HepG2 (cell line): Measurements from ENCODE around the gene NKD1. TPM values are rescaled to one million over a fixed set of nuclear protein-coding genes. Genes with fewer than 3 reads are reported as not detected.

Source experiments
- AHR ChIP-seq: IDR thresholded peaks from 2 replicates; pipeline ENCODE4 v1.6.1; 2018; ENCODE audit warnings: missing genetic modification reagents, missing compliant biosample characterization
- ARID2 ChIP-seq: sonication (generic); formaldehyde crosslinking; IDR thresholded peaks from 2 replicates; pipeline ENCODE4 v1.8.1; 2022; ENCODE audit warnings: mild to moderate bottlenecking, missing genetic modification reagents, borderline replicate concordance
- ARNT ChIP-seq: fragments of 450-650 bp; IDR thresholded peaks from 2 replicates; pipeline ENCODE4 v1.6.1; 2017
- CENPX ChIP-seq: sonication (generic); formaldehyde crosslinking; IDR thresholded peaks from 2 replicates; pipeline ENCODE4 v1.9.0; 2021; ENCODE audit warnings: mild to moderate bottlenecking, missing genetic modification reagents, moderate library complexity
- CREM ChIP-seq, 2 experiments: sonication (generic) in 1 of 2; formaldehyde crosslinking in 1 of 2; IDR thresholded peaks; 2 replicates each; pipeline versions ENCODE4 v1.4.0 to v1.6.1; 2016 to 2020; ENCODE audit warnings: antibody characterized with exemption in 1 of 2, mild to moderate bottlenecking in 1 of 2, missing genetic modification reagents in 1 of 2
- CSRNP1 ChIP-seq: sonication (generic); formaldehyde crosslinking; IDR thresholded peaks from 2 replicates; pipeline ENCODE4 v1.8.1; 2023; ENCODE audit warnings: mild to moderate bottlenecking, missing genetic modification reagents
- EED ChIP-seq: sonication (generic); formaldehyde crosslinking; IDR thresholded peaks from 2 replicates; pipeline ENCODE4 v1.5.0; 2020; ENCODE audit warnings: mild to moderate bottlenecking, missing genetic modification reagents
- GTF2F1 ChIP-seq: fragments of 150-350 bp; IDR thresholded peaks from 2 replicates; pipeline ENCODE4 v1.6.1; 2014; ENCODE audit warnings: low read length
- POGZ ChIP-seq: sonication (generic); formaldehyde crosslinking; IDR thresholded peaks from 2 replicates; pipeline ENCODE4 v1.4.0; 2020; ENCODE audit warnings: mild to moderate bottlenecking, missing genetic modification reagents
- PRDM15 ChIP-seq: sonication (generic); formaldehyde crosslinking; IDR thresholded peaks from 2 replicates; pipeline ENCODE4 v1.4.0; 2020; ENCODE audit warnings: missing genetic modification reagents
- TBP ChIP-seq: sonication (generic); formaldehyde crosslinking; IDR thresholded peaks from 2 replicates; pipeline ENCODE4 v1.5.0; 2020; ENCODE audit warnings: missing genetic modification reagents
- WIZ ChIP-seq: sonication (generic); formaldehyde crosslinking; IDR thresholded peaks from 2 replicates; pipeline ENCODE4 v1.5.1; 2020; ENCODE audit warnings: mild to moderate bottlenecking, missing genetic modification reagents
- ZBTB42 ChIP-seq: sonication (generic); formaldehyde crosslinking; IDR thresholded peaks from 2 replicates; pipeline ENCODE4 v1.5.0; 2020; ENCODE audit warnings: mild to moderate bottlenecking, missing genetic modification reagents
- ZNF709 ChIP-seq: sonication (generic); formaldehyde crosslinking; IDR thresholded peaks from 2 replicates; pipeline ENCODE4 v1.5.0; 2020; ENCODE audit warnings: mild to moderate bottlenecking, missing genetic modification reagents
- polyA plus RNA-seq, 8 experiments: library from polyadenylated mRNA; depleted of rRNA in 3 of 8; stranded (reverse) in 7 of 8; unstranded in 1 of 8; fragments of >200 nt; fragmentation: Illumina TruSeq in 4 of 8; extraction: Trizol in 4 of 8; gene quantifications; 2 replicates each; pipeline versions ENCODE4 v1.2.1 to v1.2.3, GENCODE V29; 2011 to 2016; ENCODE audit warnings: low read depth in 4 of 8, missing spikeins in 1 of 8, mixed read lengths in 1 of 8; ENCODE audit not compliant: insufficient read depth in 1 of 8
- total RNA-seq, 5 experiments: library from RNA; depleted of rRNA; stranded (reverse); fragments of >200 nt; fragmentation: Illumina TruSeq; extraction: Trizol; gene quantifications; 2 replicates each; pipeline ENCODE4 v1.2.3, GENCODE V29; 2016; ENCODE audit warnings: low read depth in 1 of 5
- TF ChIP-seq, protein P1 (sequence below): sonication (generic); formaldehyde crosslinking; IDR thresholded peaks from 2 replicates; pipeline ENCODE4 v1.4.0; 2020; ENCODE audit warnings: missing genetic modification reagents
- TF ChIP-seq, protein P2 (sequence below): sonication (generic); formaldehyde crosslinking; IDR thresholded peaks from 2 replicates; pipeline ENCODE4 v1.8.1; 2023; ENCODE audit warnings: mild to moderate bottlenecking, missing genetic modification reagents, borderline replicate concordance
- TF ChIP-seq, protein P3 (sequence below), 2 experiments: IDR thresholded peaks; 2 replicates each; pipeline ENCODE4 v1.6.1; 2011 to 2012; ENCODE audit warnings: low read length in 2 of 2, borderline replicate concordance in 1 of 2, low read depth in 1 of 2, mild to moderate bottlenecking in 1 of 2, moderate library complexity in 1 of 2

The NKD1 gene
- total and polyA plus RNA-seq, 2 of the 13 experiments (the other 11 are each of a cell fraction or from before 2014, with no cell fraction given), result 70.4 to 121 TPM

GRCh38 chr16:50696575-50697420, 148.6 kb downstream of the NKD1 start (continued):
- TF ChIP-seq AHR (no peak), PRDM15 (no peak), EED (no peak), ARID2 (CRISPR knock-in tag) (peak; percentile 52; the same call in 1 of the 2 replicates), CREM (IDR thresholded peaks at IDR 0.05) (0 out of 2 replicates have a peak, but pooled peaks have one; percentile 19), CREM (CRISPR knock-in tag; IDR thresholded peaks at IDR 0.05) (no peak), TBP (CRISPR knock-in tag) (no peak), GTF2F1 (no peak), CENPX (no peak), CSRNP1 (CRISPR knock-in tag) (no peak; the same call in 1 of the 2 replicates), WIZ (no peak), POGZ (CRISPR knock-in tag) (no peak), ZBTB42 (CRISPR knock-in tag) (no peak), ZNF709 (no peak), ARNT (no peak)
- TF ChIP-seq, protein P1, sequence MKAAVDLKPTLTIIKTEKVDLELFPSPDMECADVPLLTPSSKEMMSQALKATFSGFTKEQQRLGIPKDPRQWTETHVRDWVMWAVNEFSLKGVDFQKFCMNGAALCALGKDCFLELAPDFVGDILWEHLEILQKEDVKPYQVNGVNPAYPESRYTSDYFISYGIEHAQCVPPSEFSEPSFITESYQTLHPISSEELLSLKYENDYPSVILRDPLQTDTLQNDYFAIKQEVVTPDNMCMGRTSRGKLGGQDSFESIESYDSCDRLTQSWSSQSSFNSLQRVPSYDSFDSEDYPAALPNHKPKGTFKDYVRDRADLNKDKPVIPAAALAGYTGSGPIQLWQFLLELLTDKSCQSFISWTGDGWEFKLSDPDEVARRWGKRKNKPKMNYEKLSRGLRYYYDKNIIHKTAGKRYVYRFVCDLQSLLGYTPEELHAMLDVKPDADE (CRISPR knock-in tag), result no peak
- TF ChIP-seq, protein P2, sequence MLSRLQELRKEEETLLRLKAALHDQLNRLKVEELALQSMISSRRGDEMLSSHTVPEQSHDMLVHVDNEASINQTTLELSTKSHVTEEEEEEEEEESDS, result no peak
- TF ChIP-seq, protein P3, sequence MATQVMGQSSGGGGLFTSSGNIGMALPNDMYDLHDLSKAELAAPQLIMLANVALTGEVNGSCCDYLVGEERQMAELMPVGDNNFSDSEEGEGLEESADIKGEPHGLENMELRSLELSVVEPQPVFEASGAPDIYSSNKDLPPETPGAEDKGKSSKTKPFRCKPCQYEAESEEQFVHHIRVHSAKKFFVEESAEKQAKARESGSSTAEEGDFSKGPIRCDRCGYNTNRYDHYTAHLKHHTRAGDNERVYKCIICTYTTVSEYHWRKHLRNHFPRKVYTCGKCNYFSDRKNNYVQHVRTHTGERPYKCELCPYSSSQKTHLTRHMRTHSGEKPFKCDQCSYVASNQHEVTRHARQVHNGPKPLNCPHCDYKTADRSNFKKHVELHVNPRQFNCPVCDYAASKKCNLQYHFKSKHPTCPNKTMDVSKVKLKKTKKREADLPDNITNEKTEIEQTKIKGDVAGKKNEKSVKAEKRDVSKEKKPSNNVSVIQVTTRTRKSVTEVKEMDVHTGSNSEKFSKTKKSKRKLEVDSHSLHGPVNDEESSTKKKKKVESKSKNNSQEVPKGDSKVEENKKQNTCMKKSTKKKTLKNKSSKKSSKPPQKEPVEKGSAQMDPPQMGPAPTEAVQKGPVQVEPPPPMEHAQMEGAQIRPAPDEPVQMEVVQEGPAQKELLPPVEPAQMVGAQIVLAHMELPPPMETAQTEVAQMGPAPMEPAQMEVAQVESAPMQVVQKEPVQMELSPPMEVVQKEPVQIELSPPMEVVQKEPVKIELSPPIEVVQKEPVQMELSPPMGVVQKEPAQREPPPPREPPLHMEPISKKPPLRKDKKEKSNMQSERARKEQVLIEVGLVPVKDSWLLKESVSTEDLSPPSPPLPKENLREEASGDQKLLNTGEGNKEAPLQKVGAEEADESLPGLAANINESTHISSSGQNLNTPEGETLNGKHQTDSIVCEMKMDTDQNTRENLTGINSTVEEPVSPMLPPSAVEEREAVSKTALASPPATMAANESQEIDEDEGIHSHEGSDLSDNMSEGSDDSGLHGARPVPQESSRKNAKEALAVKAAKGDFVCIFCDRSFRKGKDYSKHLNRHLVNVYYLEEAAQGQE (IDR thresholded peaks at IDR 0.05; ENCODE audit: borderline replicate concordance in 1 of 2, low read depth in 1 of 2, low read length in 2 of 2), result no peak
